GM18867 (cell line): ENCODE results near the gene HNRNPU.

Source experiments
- ATAC-seq: cut with Tn5 transposase; IDR thresholded peaks from one replicate; pipeline ENCODE4 v1.9.1; 2021; ENCODE audit warnings: mild to moderate bottlenecking, moderate library complexity; ENCODE audit not compliant: unreplicated experiment

HNRNPU gene

DNA sequence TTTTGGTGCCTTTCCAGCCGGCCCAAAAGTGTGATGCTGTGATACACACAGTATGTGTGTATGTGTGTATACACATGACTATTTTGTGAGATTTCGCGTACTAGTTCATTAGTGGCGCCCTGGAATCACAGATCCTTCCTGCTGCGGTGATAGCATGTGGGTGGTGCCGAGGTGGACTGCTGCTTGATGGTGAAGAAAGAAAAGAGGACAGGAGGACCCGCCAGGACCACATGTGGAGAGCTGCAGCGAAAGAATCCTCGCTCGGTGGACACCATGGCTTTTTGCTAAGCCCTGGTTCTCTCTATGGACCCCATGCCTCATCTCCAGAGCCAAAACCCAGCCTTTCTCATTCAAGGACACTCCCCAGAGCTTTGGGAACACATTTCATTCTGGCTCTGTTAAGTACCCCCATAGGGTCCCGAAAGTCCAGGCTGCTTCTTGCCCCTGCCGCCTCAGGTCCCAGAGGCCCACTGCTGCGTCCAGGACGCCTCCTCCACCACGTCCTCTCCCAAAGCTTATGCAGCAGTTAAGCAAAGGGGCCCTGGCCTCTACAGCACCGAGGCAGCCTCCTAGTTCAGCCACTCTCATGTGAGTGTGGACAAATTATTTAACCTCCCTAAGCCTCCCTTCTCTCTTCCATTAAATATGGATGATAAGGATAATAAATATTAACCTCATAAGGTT is 61.6 kb downstream of the HNRNPU start:
- no peak for ATAC-seq

DNA sequence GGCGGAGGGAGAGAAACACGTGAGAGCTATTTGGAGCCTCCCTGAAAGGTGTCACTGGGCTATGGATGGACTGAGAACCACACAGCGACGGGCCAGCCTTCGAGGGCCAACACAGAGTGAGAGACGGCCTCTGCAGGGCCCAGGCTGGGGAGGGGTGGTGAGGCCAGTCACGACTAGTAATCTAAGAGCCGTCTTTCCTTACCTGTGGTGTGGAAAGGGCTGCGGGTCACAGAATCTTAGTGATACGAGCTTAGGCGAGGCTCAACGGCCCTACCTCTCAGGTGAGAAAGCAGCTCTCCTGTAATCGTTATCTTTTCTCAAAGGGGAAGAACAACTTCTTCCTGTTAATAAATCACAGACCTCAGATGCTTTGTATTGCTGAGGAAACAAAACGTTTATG is 62.3 kb downstream of the HNRNPU start:
- ATAC-seq, result no peak

- peak; percentile 90 for ATAC-seq
Observed at GRCh38 chr1:244801246-244801645, 63.1 kb downstream of the HNRNPU start.

DNA sequence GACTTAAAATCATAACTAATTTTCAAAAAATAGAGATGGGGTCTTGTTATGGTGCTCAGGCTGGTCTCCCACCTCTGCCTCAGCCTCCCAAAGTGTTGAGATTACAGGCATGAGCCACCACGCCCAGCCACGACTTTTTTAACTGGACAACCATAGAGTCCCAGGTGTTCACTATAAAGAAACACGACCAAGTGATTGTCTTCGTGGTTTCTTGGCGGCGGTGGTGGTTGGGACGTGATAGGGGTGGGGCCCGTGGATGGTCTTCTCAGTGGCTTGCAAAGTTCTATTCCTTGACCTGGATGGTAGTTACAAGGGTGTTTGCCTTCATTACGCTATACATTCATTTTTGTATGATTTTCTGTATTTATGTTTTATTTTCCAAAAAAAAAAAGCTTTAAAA is 63.5 kb downstream of the HNRNPU start:
- ATAC-seq, result no peak
